Astrocyte (in vitro differentiated cells and primary cell): ENCODE data around the gene PPP1R14B. TPM values are rescaled to one million over a fixed set of nuclear protein-coding genes. Genes with fewer than 3 reads are reported as not detected.

Source experiments
- DNase-seq: peaks from one replicate; pipeline ENCODE4 v3.0.0-alpha.2; 2010; ENCODE audit warnings: low read depth
- FAIRE-seq: peaks from 2 replicates; lab custom pipeline; 2011; peaks lifted over from hg19 to GRCh38; lab: Jason Lieb, UNC
- H2AFZ ChIP-seq: 2 replicates; pipeline ENCODE4 v1.6.0; 2012; ENCODE audit warnings: low read depth, low read length, inconsistent platforms
- H3K27ac ChIP-seq: 2 replicates; pipeline ENCODE4 v1.5.1; 2011; ENCODE audit warnings: low read depth, low read length, inconsistent platforms
- H3K27me3 ChIP-seq: 2 replicates; pipeline ENCODE4 v1.6.0; 2011; ENCODE audit warnings: low read length, inconsistent platforms; ENCODE audit not compliant: insufficient read depth
- H3K36me3 ChIP-seq: 2 replicates; pipeline ENCODE4 v1.5.1; 2011; ENCODE audit warnings: low read length, inconsistent platforms; ENCODE audit not compliant: insufficient read depth
- H3K4me1 ChIP-seq: 2 replicates; pipeline ENCODE4 v1.5.1; 2011; ENCODE audit warnings: low read length, inconsistent platforms; ENCODE audit not compliant: insufficient read depth
- H3K4me2 ChIP-seq: 2 replicates; pipeline ENCODE4 v1.6.0; 2012; ENCODE audit warnings: low read length, inconsistent platforms
- H3K4me3 ChIP-seq: 2 replicates; pipeline ENCODE4 v1.5.1; 2011; ENCODE audit warnings: low read depth, mild to moderate bottlenecking, low read length, inconsistent platforms; ENCODE audit not compliant: insufficient read depth
- H3K79me2 ChIP-seq: 2 replicates; pipeline ENCODE4 v1.6.0; 2012; ENCODE audit warnings: mild to moderate bottlenecking, low read length, inconsistent platforms; ENCODE audit not compliant: insufficient read depth
- H3K9ac ChIP-seq: 2 replicates; pipeline ENCODE4 v1.6.0; 2012; ENCODE audit warnings: mild to moderate bottlenecking, low read length, inconsistent platforms
- H3K9me3 ChIP-seq: 2 replicates; pipeline ENCODE4 v1.5.1; 2012; ENCODE audit warnings: low read depth, mild to moderate bottlenecking, low read length, inconsistent platforms; ENCODE audit not compliant: insufficient read depth
- H4K20me1 ChIP-seq: 2 replicates; pipeline ENCODE4 v1.6.0; 2012; ENCODE audit warnings: low read length, inconsistent platforms; ENCODE audit not compliant: insufficient read depth
- H3K27ac Mint-ChIP-seq: one replicate; pipeline ENCODE4 v1.8.0; 2021; ENCODE audit warnings: mild to moderate bottlenecking, mixed read lengths; ENCODE audit not compliant: unreplicated experiment
- H3K27me3 Mint-ChIP-seq: one replicate; pipeline ENCODE4 v1.8.0; 2021; ENCODE audit warnings: low read depth, mixed read lengths; ENCODE audit not compliant: unreplicated experiment
- H3K36me3 Mint-ChIP-seq: one replicate; pipeline ENCODE4 v1.8.0; 2021; ENCODE audit warnings: low read depth, mixed read lengths; ENCODE audit not compliant: unreplicated experiment
- H3K4me1 Mint-ChIP-seq: one replicate; pipeline ENCODE4 v1.8.0; 2021; ENCODE audit warnings: low read depth, mixed read lengths; ENCODE audit not compliant: unreplicated experiment
- H3K4me3 Mint-ChIP-seq: one replicate; pipeline ENCODE4 v1.8.0; 2021; ENCODE audit warnings: mild to moderate bottlenecking, moderate library complexity, mixed read lengths; ENCODE audit not compliant: unreplicated experiment
- H3K9me3 Mint-ChIP-seq: one replicate; pipeline ENCODE4 v1.8.0; 2021; ENCODE audit warnings: mild to moderate bottlenecking, mixed read lengths; ENCODE audit not compliant: unreplicated experiment
- CTCF ChIP-seq: IDR thresholded peaks from 2 replicates; pipeline ENCODE4 v1.5.1; 2011; ENCODE audit warnings: low read depth, mild to moderate bottlenecking, inconsistent platforms, low read length, moderate library complexity; ENCODE audit not compliant: insufficient read depth
- EZH2 ChIP-seq: IDR thresholded peaks from 2 replicates; pipeline ENCODE4 v1.6.1; 2012; ENCODE audit warnings: mild to moderate bottlenecking, low read length, inconsistent platforms; ENCODE audit not compliant: insufficient read depth
- total RNA-seq: library from RNA; stranded (reverse); gene quantifications from 2 replicates; pipeline ENCODE4 v1.2.1, GENCODE V29; 2021

Gene PPP1R14B
- total RNA-seq, 1 donor from 2014 or later: 370 TPM

- Histone ChIP-seq H3K27me3 (peaks cover 81% of the 10 kb centered on the region), H2AFZ (no peak overlapping the region), H3K79me2 (no peaks in the 10 kb centered on the region), H3K4me3 (no peak overlapping the region), H3K9me3 (no peaks in the 10 kb centered on the region), H4K20me1 (peaks cover 26% of the 10 kb centered on the region), H3K36me3 (no peaks in the 10 kb centered on the region), H3K27ac (no peak overlapping the region), H3K4me2 (no peak overlapping the region), H3K4me1 (peaks cover 4% of the 10 kb centered on the region), H3K9ac (no peak overlapping the region)
- peak overlapping the region; percentile 76 for H3K4me3 Mint-ChIP-seq
- no peaks in the 10 kb centered on the region for H3K9me3 Mint-ChIP-seq
- H3K27me3 Mint-ChIP-seq: peaks cover 64% of the 10 kb centered on the region
- H3K36me3 Mint-ChIP-seq: peaks cover 4% of the 10 kb centered on the region
- peaks cover 10% of the 10 kb centered on the region for H3K4me1 Mint-ChIP-seq
- DNase-seq (peak; percentile 22), FAIRE-seq (no peak)
- no peak for TF ChIP-seq EZH2
- no peak for TF ChIP-seq CTCF
- H3K27ac Mint-ChIP-seq: peak overlapping the region; percentile 67
These were observed 48.0 kb upstream of the PPP1R14B start for GRCh38 chr11:64294774-64295173.

GRCh38 chr11:64292460-64293254, 45.9 kb upstream of the PPP1R14B start:
- H3K27me3 Mint-ChIP-seq: peaks cover 53% of the 10 kb centered on the region
- H3K4me1 Mint-ChIP-seq: peaks cover 10% of the 10 kb centered on the region
- DNase-seq: no peak
- Histone ChIP-seq H3K27me3 (peaks cover 64% of the 10 kb centered on the region), H3K9me3 (no peaks in the 10 kb centered on the region), H3K4me1 (peaks cover 3% of the 10 kb centered on the region), H3K9ac (no peak overlapping the region), H3K27ac (no peak overlapping the region), H3K79me2 (no peaks in the 10 kb centered on the region), H3K4me2 (peak overlapping the region; percentile 72), H2AFZ (no peak overlapping the region), H3K4me3 (no peak overlapping the region), H3K36me3 (no peaks in the 10 kb centered on the region), H4K20me1 (peaks cover 31% of the 10 kb centered on the region)
- H3K36me3 Mint-ChIP-seq: peaks cover 4% of the 10 kb centered on the region
- no peak overlapping the region for H3K27ac Mint-ChIP-seq
- FAIRE-seq: no peak
- H3K9me3 Mint-ChIP-seq: no peaks in the 10 kb centered on the region
- peak; percentile 88 for TF ChIP-seq EZH2
- no peak for TF ChIP-seq CTCF
- H3K4me3 Mint-ChIP-seq: peak overlapping the region; percentile 45
